Midbrain (tissue), 1 donor: ENCODE measurements around the gene FCHO1.
A peak's percentile ranks its signal among the peaks of the same experiment; 100 is the strongest.

ENCODE experiments used
- DNase-seq: peaks from one replicate; lab custom pipeline; 2025; lab: John Stamatoyannopoulos, UW

Gene FCHO1

GRCh38 chr19:17830567-17831418 lies 79.5 kb downstream of the FCHO1 start:
- DNase-seq = peak; percentile 34

- no peak for DNase-seq
Observed at GRCh38 chr19:17831419-17831888, 80.2 kb downstream of the FCHO1 start.

GRCh38 chr19:17832443-17833208 lies 81.3 kb downstream of the FCHO1 start:
- no peak for DNase-seq

- DNase-seq = no peak
Observed at GRCh38 chr19:17834350-17835181, 83.3 kb downstream of the FCHO1 start.

- no peak for DNase-seq
Observed at GRCh38 chr19:17835182-17836006, 84.1 kb downstream of the FCHO1 start.

GRCh38 chr19:17836530-17836929 lies 85.3 kb downstream of the FCHO1 start:
- no peak for DNase-seq

GRCh38 chr19:17837972-17838371 lies 86.7 kb downstream of the FCHO1 start:
- no peak for DNase-seq
